WI38 (cell line): ENCODE measurements around the gene MTX3.

ENCODE experiments used
- H3K4me3 ChIP-seq: 2 replicates; pipeline ENCODE4 v1.5.1; 2011; ENCODE audit warnings: low read depth, mild to moderate bottlenecking, control low read depth, low read length
- CTCF ChIP-seq: IDR thresholded peaks from 2 replicates; pipeline ENCODE4 v1.5.1; 2012; ENCODE audit warnings: low read depth, mild to moderate bottlenecking, control low read depth, low read length

The MTX3 gene

GRCh38 chr5:79936002-79936645 lies 54.9 kb downstream of the MTX3 start:
- H3K4me3 ChIP-seq: no peak overlapping the region
- TF ChIP-seq CTCF: no peak

GRCh38 chr5:79934681-79935080 lies 56.4 kb downstream of the MTX3 start:
- TF ChIP-seq CTCF: no peak
- H3K4me3 ChIP-seq: no peak overlapping the region

DNA sequence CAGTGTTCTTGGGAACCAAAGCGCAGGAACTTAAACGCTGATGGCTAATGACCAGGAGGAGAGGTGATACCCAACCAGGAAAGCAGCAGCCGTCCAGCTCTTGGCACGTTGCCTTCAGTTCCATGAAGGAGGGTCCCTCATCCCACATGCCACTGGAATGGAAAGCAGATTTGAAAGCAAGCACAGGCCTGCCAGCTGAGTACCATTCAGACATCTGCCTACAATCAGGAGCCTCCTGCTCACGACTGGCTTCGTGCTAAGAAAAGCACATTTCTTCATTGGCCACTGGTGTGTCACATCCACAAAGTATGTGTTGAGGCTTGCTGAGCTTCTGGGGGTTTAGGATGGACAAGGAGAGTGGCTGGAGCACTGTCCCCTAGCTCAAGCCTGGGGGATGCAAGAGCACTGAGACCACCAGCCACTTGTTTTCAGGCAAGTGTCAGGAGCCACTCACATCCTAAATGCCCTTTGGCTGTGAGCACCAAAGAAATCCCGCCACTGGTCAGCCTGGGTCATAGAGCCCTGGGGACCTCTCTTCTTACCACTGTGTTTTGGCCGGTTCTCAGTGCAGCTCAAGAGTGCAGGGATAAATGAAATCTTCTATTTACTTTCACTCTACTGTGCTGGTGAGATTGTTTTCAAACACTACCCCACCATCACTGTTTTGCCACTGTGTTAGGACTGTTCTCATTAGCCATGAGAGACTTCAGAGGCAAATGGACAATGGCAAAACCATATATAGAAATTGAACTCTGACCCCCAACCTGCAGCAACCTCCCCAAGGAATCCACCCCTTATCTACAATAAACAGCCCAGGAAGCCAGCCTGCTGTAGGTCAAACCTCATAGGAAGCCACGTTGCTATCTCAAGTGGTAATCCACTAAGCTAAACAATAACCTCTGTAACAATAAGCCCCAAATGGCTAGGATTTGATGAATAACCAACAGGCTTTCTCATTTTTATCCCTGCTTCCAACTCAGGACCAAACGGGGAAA lies 58.3 kb downstream of the MTX3 start:
- no peak for TF ChIP-seq CTCF
- no peak overlapping the region for H3K4me3 ChIP-seq

- TF ChIP-seq CTCF: no peak
- no peak overlapping the region for H3K4me3 ChIP-seq
These were observed 59.2 kb downstream of the MTX3 start for GRCh38 chr5:79931866-79932265.

GRCh38 chr5:79931409-79931808 lies 59.7 kb downstream of the MTX3 start:
- H3K4me3 ChIP-seq: no peak overlapping the region
- no peak for TF ChIP-seq CTCF

GRCh38 chr5:79929095-79929494 lies 62.0 kb downstream of the MTX3 start:
- no peak for TF ChIP-seq CTCF

More at GRCh38 chr5:79929095-79929494, 62.0 kb downstream of the MTX3 start:
- H3K4me3 ChIP-seq: no peak overlapping the region
